Nephron progenitor cell (in vitro differentiated cells): ENCODE results near the gene NRAP.
A peak's percentile ranks its signal among the peaks of the same experiment; 100 is the strongest.

Experiments
- DNase-seq: peaks from one replicate; pipeline ENCODE4 v3.0.0; 2021
- H3K27ac Mint-ChIP-seq: 2 replicates; pipeline ENCODE4 v1.8.0; 2021; ENCODE audit warnings: mild to moderate bottlenecking, moderate library complexity, mixed read lengths
- H3K27me3 Mint-ChIP-seq: 2 replicates; pipeline ENCODE4 v1.8.0; 2021; ENCODE audit warnings: mild to moderate bottlenecking, low read depth, mixed read lengths; ENCODE audit not compliant: poor library complexity
- H3K36me3 Mint-ChIP-seq: 2 replicates; pipeline ENCODE4 v1.8.0; 2021; ENCODE audit warnings: low read depth, mixed read lengths
- H3K4me1 Mint-ChIP-seq: 2 replicates; pipeline ENCODE4 v1.8.0; 2021; ENCODE audit warnings: mixed read lengths
- H3K4me3 Mint-ChIP-seq: 2 replicates; pipeline ENCODE4 v1.8.0; 2021; ENCODE audit warnings: mild to moderate bottlenecking, moderate library complexity, mixed read lengths
- H3K9me3 Mint-ChIP-seq: 2 replicates; pipeline ENCODE4 v1.8.0; 2021; ENCODE audit warnings: mild to moderate bottlenecking, moderate library complexity, mixed read lengths
- TF ChIP-seq, protein P1 (sequence below): fragments of 200-600 bp; sonication (generic); IDR thresholded peaks from 2 replicates; pipeline ENCODE4 v1.5.0; 2021; ENCODE audit warnings: antibody characterized with exemption

The NRAP gene

DNA sequence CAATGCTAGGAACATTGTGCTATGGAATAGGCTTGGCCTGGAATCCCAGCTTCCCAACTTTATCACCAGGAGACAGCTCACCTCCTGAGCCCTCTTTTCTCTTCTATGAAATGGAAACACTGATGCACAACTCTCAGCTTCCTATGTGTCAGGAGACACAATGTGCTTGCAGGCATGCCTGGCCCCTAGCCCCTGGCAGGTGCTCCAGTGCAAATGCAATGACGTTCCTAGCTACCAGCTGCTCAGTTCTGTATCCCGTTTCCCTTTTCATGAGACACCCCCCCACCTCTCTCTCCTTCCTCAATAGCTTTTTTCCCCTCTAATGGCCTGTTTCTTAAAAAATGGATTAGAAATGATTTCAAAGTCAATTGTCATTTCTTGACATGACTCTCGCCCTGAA is 80.3 kb downstream of the NRAP start:
- no peak overlapping the region for H3K27ac Mint-ChIP-seq
- no peaks in the 10 kb centered on the region for H3K9me3 Mint-ChIP-seq
- H3K4me3 Mint-ChIP-seq: no peak overlapping the region
- no peaks in the 10 kb centered on the region for H3K36me3 Mint-ChIP-seq
- DNase-seq: no peak
- TF ChIP-seq, protein P1, sequence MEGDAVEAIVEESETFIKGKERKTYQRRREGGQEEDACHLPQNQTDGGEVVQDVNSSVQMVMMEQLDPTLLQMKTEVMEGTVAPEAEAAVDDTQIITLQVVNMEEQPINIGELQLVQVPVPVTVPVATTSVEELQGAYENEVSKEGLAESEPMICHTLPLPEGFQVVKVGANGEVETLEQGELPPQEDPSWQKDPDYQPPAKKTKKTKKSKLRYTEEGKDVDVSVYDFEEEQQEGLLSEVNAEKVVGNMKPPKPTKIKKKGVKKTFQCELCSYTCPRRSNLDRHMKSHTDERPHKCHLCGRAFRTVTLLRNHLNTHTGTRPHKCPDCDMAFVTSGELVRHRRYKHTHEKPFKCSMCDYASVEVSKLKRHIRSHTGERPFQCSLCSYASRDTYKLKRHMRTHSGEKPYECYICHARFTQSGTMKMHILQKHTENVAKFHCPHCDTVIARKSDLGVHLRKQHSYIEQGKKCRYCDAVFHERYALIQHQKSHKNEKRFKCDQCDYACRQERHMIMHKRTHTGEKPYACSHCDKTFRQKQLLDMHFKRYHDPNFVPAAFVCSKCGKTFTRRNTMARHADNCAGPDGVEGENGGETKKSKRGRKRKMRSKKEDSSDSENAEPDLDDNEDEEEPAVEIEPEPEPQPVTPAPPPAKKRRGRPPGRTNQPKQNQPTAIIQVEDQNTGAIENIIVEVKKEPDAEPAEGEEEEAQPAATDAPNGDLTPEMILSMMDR: no peak
- H3K27me3 Mint-ChIP-seq: peaks cover 26% of the 10 kb centered on the region
- H3K4me1 Mint-ChIP-seq: peaks cover 3% of the 10 kb centered on the region

- H3K4me1 Mint-ChIP-seq: no peaks in the 10 kb centered on the region
- no peak overlapping the region for H3K27ac Mint-ChIP-seq
- H3K36me3 Mint-ChIP-seq: no peaks in the 10 kb centered on the region
Measured at GRCh38 chr10:113581092-113581491, 82.7 kb downstream of the NRAP start.

DNA sequence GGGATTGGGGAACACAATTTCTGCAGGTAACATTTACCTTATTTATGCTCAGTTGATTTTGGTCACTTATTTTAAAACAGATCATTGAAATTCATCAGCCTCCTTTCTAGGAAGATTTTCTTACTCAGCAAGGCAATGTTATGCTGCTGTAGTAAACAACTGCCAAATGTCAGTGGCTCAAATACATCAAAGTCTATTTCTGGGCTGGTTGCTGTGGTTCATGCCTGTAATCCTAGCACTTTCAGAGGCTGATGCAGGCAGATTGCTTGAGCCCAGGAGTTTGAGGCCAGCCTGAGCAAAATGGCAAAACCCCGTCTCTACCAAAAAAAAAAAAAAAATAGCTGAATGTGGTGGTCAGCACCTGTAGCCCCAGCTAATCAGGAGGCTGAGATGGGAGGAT is 85.1 kb downstream of the NRAP start:
- Mint-ChIP-seq H3K4me3 (no peak overlapping the region), H3K4me1 (no peaks in the 10 kb centered on the region), H3K36me3 (no peaks in the 10 kb centered on the region), H3K9me3 (no peaks in the 10 kb centered on the region), H3K27me3 (peaks cover 37% of the 10 kb centered on the region), H3K27ac (no peak overlapping the region)
- TF ChIP-seq, protein P1: no peak
- no peak for DNase-seq

More at GRCh38 chr10:113581092-113581491, 82.7 kb downstream of the NRAP start:
- Mint-ChIP-seq H3K27me3 (peaks cover 26% of the 10 kb centered on the region), H3K9me3 (no peaks in the 10 kb centered on the region), H3K4me3 (no peak overlapping the region)
- DNase-seq: no peak
- TF ChIP-seq, protein P1: no peak

GRCh38 chr10:113576852-113577251 is 87.0 kb downstream of the NRAP start:
- H3K4me1 Mint-ChIP-seq: no peaks in the 10 kb centered on the region
- TF ChIP-seq, protein P1: no peak
- no peaks in the 10 kb centered on the region for H3K9me3 Mint-ChIP-seq
- no peak overlapping the region for H3K27ac Mint-ChIP-seq
- peaks cover 28% of the 10 kb centered on the region for H3K27me3 Mint-ChIP-seq
- peak; percentile 74 for DNase-seq
- no peaks in the 10 kb centered on the region for H3K36me3 Mint-ChIP-seq
- no peak overlapping the region for H3K4me3 Mint-ChIP-seq

DNA sequence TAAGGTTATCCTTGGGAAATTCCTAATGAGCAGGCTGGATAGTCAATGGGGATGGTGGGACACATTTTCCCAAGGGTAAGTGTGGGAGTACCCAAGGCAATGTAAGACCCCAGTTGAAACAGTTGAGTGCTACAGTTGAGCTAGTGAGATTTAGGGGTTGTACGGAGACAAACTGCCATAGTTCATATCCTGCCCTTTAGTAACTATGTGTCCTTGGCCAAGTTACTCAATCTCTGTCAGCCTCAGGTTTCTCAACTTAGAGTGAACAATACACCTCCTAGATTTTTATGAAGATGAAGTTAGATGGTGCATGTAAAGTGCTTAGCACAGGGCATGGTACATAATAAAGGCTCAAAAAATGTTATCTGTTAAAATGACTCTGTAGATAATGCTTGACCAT is 90.5 kb downstream of the NRAP start:
- Mint-ChIP-seq H3K4me3 (no peak overlapping the region), H3K4me1 (peaks cover 20% of the 10 kb centered on the region), H3K9me3 (no peaks in the 10 kb centered on the region), H3K36me3 (no peaks in the 10 kb centered on the region), H3K27me3 (peaks cover 29% of the 10 kb centered on the region), H3K27ac (no peak overlapping the region)
- TF ChIP-seq, protein P1: no peak
- DNase-seq: no peak

DNA sequence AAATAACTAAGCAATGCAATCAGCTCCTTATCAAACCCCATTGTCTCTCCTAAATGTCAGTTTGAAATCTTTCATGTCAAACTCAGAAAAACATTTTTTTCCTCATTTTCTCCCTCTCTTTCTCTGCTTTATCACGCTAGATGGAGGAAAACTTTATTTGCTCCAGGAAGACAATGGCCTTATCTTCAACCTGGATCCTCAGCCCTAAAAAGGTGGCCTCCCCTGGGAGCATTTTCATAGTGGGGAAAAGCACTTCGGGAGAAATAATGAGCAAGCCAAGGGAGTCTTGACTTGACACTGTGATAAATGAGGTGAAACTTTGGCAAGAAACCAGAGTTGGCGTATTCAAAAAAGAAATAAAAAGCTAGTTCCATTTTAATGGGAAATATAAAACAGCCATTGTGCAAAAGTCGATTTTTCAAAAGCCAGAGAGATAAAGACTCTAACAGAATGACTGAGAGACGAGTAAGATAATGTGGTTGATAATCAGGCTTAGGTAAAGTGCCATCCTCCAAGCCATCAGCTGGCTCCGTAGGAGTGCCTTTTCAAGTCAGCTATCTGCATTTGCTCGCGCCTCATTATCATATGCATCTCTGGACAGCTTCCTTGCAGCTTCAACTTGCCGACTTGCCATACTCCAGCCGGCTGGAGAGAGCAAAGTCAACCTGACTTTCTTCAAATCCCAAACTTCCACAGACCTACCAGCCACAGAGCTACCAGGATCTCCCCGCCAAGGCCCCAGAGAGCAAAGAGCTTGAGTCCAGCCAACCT is 91.1 kb downstream of the NRAP start:
- H3K4me3 Mint-ChIP-seq: no peak overlapping the region
- no peak overlapping the region for H3K27ac Mint-ChIP-seq
- peaks cover 33% of the 10 kb centered on the region for H3K27me3 Mint-ChIP-seq
- TF ChIP-seq, protein P1: no peak
- DNase-seq: no peak
- H3K36me3 Mint-ChIP-seq: no peaks in the 10 kb centered on the region
- H3K9me3 Mint-ChIP-seq: no peaks in the 10 kb centered on the region
- H3K4me1 Mint-ChIP-seq: peaks cover 21% of the 10 kb centered on the region
